Spinal cord (tissue), 10 donors: Measurements from ENCODE around the gene SPTBN5. TPM values are rescaled to one million over a fixed set of nuclear protein-coding genes. Genes with fewer than 3 reads are reported as not detected.

Source experiments
- DNase-seq, 6 donors: peaks; one replicate each; pipeline versions ENCODE4 v3.0.0 to v3.0.0-alpha.2; 2013 to 2015; ENCODE audit warnings: low spot score in 6 of 6, low read depth in 4 of 6
- H3K27ac ChIP-seq: one replicate; pipeline ENCODE4 v1.5.1; 2013; ENCODE audit warnings: low read depth, low read length, control low read depth
- H3K27me3 ChIP-seq: one replicate; pipeline ENCODE4 v1.6.1; 2013; ENCODE audit warnings: low read length; ENCODE audit not compliant: control insufficient read depth, insufficient read depth
- H3K36me3 ChIP-seq: one replicate; pipeline ENCODE4 v1.6.1; 2013; ENCODE audit warnings: low read length; ENCODE audit not compliant: control insufficient read depth, insufficient read depth
- H3K4me1 ChIP-seq: one replicate; pipeline ENCODE4 v1.6.1; 2013; ENCODE audit warnings: low read length; ENCODE audit not compliant: control insufficient read depth, insufficient read depth
- H3K4me3 ChIP-seq: one replicate; pipeline ENCODE4 v1.5.1; 2013; ENCODE audit warnings: low read depth, low read length, control low read depth
- H3K9me3 ChIP-seq: one replicate; pipeline ENCODE4 v1.6.1; 2013; ENCODE audit warnings: low read length; ENCODE audit not compliant: control insufficient read depth, insufficient read depth
- WGBS: methylation state at CpG from one replicate; pipeline ENCODE4 v1.1.5; 2013; ENCODE audit warnings: missing lambda C conversion rate; ENCODE audit not compliant: insufficient coverage; 5-methylcytosine and 5-hydroxymethylcytosine counted together
- polyA plus RNA-seq, 2 donors: library from polyadenylated mRNA; unstranded; fragments of 120-200 nt; gene quantifications; one replicate each; pipeline ENCODE4 v1.2.1, GENCODE V29; 2013; ENCODE audit not compliant: insufficient read length in 2 of 2
- total RNA-seq, 2 donors: library from RNA; depleted of rRNA in 1 of 2; stranded (reverse); fragments of 120-200 nt in 1 of 2; fragments of >200 nt in 1 of 2; gene quantifications; one replicate each; pipeline versions ENCODE4 v1.2.3 to v1.2.4, GENCODE V29; 2013 to 2014
- donor health status: healthy.

Gene SPTBN5
- total and polyA plus RNA-seq, 4 donors, result 0.69 to 4.2 (median 2.5) TPM

DNA sequence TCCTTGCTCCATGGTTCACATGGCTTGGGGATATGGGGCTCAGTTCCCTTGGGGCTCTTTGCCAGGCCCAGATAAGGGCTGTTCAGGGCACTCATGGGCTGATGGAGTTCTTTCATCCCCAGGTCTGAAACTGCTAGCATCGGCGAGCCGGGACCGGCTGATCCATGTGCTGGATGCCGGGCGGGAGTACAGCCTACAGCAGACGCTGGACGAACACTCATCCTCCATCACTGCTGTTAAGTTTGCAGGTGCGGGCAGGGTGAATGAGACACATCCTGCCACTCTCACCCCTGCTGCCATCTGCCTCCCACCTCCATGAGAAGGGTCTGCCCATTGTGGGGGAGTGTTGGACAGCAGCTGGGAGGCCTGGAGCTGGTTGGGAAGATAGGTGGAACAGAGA lies 77.1 kb downstream of the SPTBN5 start:
- no peak for DNase-seq
- 89% methylated on average over 8 of the region's 9 CpGs for WGBS
- H3K27ac ChIP-seq, result no peak overlapping the region
- H3K4me3 ChIP-seq, result no peak overlapping the region
- H3K27me3 ChIP-seq, result no peaks in the 10 kb centered on the region
- no peaks in the 10 kb centered on the region for H3K4me1 ChIP-seq
- H3K9me3 ChIP-seq, result no peaks in the 10 kb centered on the region
- H3K36me3 ChIP-seq, result peaks cover 88% of the 10 kb centered on the region

DNA sequence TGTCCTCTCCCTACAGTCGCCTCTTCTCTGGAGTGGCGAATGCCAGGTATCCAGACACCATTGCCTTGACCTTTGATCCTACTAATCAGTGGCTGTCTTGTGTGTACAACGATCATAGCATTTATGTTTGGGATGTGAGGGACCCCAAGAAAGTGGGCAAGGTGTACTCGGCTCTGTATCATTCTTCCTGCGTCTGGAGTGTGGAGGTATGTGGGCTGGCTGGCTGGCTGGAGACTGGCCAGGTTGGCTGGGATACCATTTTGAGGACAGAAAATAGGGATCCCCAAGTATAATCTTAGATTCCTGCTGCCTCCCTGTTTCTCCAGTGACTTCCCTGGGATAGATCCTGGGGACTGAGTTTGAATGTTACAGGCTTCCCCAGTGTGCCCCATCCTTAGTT lies 79.3 kb downstream of the SPTBN5 start:
- DNase-seq, result no peak
- no peak overlapping the region for H3K4me3 ChIP-seq
- 93% methylated on average over 5 of the region's 5 CpGs for WGBS
- H3K27ac ChIP-seq, result no peak overlapping the region
- no peaks in the 10 kb centered on the region for H3K9me3 ChIP-seq
- no peaks in the 10 kb centered on the region for H3K27me3 ChIP-seq
- H3K4me1 ChIP-seq, result peaks cover 9% of the 10 kb centered on the region
- H3K36me3 ChIP-seq, result peaks cover 84% of the 10 kb centered on the region

DNA sequence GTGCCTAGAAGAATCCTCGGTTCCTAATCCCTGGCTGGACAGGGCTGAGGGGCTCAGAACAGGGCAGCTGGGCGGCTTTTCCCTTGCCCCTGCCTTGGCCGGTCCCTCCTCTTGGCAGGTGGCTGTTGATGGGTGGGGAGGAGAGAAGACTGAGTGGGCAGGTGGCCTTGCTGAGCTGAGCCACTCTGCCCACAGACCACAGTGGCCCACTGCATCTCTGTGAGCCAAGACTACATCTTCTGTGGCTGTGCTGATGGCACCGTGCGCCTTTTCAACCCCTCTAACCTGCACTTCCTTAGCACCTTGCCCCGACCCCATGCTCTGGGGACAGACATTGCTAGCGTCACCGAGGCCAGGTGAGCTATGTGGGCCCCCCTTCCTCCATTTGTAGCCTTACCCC lies 80.4 kb downstream of the SPTBN5 start:
- Histone ChIP-seq H3K9me3 (no peaks in the 10 kb centered on the region), H3K4me1 (peaks cover 10% of the 10 kb centered on the region), H3K4me3 (no peak overlapping the region), H3K27ac (no peak overlapping the region), H3K27me3 (no peaks in the 10 kb centered on the region), H3K36me3 (peaks cover 76% of the 10 kb centered on the region)
- 94% methylated on average over 5 of the region's 8 CpGs for WGBS
- DNase-seq, result no peak

DNA sequence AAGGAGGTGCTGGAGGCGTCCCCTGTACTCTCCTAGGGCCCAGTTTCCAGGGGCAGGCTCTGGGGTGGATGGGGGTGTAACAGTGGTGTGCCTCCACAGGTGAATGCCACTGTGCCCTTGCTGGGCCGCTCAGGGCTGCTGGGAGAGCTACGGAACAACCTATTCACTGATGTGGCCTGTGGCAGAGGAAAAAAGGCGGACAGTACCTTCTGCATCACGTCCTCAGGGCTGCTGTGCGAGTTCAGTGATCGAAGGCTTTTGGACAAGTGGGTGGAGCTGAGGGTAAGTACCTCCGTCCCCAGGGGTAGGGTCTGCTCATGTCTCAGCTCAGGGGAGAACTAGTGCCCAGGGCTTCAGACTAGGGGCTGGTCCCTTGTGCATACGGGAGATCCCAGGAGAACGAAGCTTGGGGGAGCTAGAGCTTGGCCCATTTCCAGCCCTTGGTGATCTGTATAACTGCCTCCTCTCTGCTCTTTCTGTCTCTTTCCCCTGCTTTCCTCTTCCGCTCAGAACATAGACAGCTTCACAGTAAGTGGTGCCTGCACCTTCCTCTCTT lies 81.0 kb downstream of the SPTBN5 start:
- no peak overlapping the region for H3K4me3 ChIP-seq
- no peaks in the 10 kb centered on the region for H3K9me3 ChIP-seq
- H3K4me1 ChIP-seq, result peaks cover 10% of the 10 kb centered on the region
- H3K36me3 ChIP-seq, result peaks cover 71% of the 10 kb centered on the region
- no peak for DNase-seq
- no peak overlapping the region for H3K27ac ChIP-seq
- 94% methylated on average over 11 of the region's 11 CpGs for WGBS
- no peaks in the 10 kb centered on the region for H3K27me3 ChIP-seq

DNA sequence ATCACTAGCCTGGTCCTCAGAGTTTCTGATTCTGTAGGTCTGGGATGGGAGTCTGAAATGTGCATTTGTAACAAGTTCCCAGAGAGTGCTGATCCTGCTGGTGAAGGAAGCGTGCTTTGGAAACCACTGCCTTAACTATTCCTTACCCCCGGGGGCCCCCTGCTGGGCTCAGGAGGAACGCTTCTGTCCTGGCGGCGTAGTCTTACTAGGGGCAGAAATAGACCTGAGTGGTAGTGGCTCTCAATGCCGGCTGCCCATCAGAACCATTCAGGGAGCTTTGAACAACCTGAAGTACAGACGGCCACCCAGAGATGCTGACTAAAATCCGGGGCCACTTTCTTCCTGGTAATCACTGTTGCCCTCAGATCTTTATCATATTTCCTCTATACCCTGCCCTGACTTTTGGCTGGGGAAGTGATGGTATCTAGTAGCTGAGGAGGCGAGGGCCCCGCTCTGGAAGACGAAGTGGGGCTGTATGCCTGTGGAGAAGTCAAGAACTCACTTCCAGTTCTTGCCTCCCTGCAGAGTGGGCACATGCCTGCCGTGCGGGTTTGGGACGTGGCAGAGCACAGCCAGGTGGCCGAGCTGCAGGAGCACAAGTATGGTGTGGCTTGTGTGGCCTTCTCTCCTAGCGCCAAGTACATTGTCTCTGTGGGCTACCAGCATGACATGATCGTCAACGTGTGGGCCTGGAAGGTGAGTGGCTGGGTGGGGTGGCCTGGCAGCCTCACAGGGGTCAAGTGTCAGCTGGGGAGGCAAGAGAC lies 82.2 kb downstream of the SPTBN5 start:
- Histone ChIP-seq H3K27me3 (no peaks in the 10 kb centered on the region), H3K4me3 (no peak overlapping the region), H3K9me3 (no peaks in the 10 kb centered on the region), H3K27ac (no peak overlapping the region), H3K36me3 (peaks cover 58% of the 10 kb centered on the region), H3K4me1 (peaks cover 12% of the 10 kb centered on the region)
- 50% methylated on average over 11 of the region's 18 CpGs for WGBS
- DNase-seq, result peak in 5 of 6 donors; percentile 53 to 89 (median 66)

DNA sequence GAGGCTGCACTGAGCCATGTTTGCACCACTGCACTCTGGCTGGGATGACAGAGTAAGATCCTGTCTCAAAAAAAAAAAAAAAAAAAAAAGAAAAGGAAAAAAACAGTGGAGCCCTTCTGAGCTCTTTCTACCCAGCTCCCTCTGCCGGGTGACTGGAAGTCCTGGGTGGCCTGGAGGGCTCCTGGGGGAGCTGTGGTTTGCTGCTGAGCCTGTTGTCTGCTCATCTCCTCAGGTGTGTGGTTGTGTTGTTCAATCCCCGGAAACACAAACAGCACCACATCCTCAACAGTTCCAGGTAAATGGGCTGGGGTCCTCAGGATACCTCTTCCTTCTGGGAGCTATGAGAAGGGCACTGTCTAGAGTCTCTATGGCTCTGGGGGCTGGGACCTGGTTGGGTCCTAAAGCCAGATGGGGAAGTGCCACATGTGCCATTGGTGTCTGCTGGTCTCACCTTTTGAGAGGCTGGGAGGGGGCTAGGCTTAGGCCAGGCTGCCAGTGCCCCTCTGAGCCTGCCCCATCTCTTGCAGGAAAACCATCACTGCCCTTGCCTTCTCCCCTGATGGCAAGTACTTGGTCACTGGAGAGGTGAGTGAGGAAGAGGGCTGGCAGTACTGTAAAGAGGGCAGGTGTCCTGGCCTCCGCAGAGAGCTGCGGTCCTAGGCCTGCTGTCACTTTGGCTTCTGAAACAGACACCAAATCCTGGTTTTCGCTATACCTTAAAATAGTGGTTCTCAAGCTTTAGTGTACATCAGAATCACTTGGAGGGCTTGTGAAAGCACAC lies 83.0 kb downstream of the SPTBN5 start:
- H3K9me3 ChIP-seq, result no peaks in the 10 kb centered on the region
- no peak for DNase-seq
- H3K36me3 ChIP-seq, result peaks cover 58% of the 10 kb centered on the region
- no peak overlapping the region for H3K4me3 ChIP-seq
- H3K27ac ChIP-seq, result no peak overlapping the region
- WGBS, result 83% methylated on average over 1 of the region's 5 CpGs
- peaks cover 17% of the 10 kb centered on the region for H3K4me1 ChIP-seq
- no peaks in the 10 kb centered on the region for H3K27me3 ChIP-seq

DNA sequence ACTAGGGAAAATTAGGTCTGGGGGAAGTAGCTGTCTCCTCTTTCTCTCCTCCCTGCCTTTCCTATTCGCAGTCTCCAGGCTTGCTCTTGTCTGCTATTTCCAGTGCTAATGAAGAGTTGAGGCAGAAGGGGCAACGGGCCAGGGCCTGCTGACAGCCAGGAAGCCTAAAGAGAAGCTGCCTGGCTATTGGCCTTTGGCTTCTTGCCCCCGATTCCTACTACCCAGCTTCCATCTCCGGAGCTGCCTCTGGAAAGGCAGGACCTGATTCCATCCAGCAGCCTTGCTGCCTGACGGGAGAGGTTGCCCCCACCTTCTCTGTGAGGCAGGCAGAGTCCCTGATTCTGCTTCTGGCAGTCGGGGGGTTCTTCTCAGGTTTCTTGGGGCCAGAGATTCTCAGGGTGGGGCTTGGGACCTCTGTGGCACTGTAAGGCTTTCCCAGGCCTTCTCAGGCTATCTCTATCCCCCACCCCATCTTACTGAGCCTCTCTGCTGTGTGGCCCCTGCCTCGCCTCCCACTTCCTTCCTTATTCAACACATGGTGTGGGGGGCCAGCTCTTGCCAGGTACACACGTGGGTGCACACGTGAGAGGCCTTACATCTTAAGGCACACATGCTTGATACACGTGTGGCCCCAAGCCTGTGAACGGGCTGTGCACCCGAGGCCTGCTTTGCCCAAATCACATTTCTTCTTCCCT lies 84.2 kb downstream of the SPTBN5 start:
- peaks cover 23% of the 10 kb centered on the region for H3K4me1 ChIP-seq
- H3K9me3 ChIP-seq, result no peaks in the 10 kb centered on the region
- H3K4me3 ChIP-seq, result no peak overlapping the region
- H3K27me3 ChIP-seq, result no peaks in the 10 kb centered on the region
- 76% methylated on average over 7 of the region's 12 CpGs for WGBS
- peak in 1 of 6 donors; percentile 30 for DNase-seq
- H3K36me3 ChIP-seq, result peaks cover 49% of the 10 kb centered on the region
- no peak overlapping the region for H3K27ac ChIP-seq

DNA sequence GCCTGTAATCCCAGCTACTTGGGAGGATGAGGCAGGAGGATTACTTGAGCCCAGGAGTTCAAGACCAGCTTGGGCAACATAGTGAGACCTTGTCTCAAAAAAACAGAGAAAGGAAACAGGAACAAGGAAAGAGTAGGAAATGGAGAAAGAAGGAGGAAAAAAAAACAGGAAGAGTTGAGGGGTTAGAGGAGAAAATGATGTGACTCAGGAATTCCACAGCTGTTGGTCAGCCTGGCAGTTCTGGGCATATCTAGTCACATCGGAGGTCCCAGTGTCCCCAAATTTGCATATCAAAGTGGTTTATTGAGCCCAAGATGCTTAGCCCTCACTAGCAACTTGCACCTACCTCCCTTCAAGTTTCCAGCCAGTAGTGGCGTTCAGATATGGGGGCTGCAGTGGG lies 84.7 kb downstream of the SPTBN5 start:
- no peak overlapping the region for H3K27ac ChIP-seq

DNA sequence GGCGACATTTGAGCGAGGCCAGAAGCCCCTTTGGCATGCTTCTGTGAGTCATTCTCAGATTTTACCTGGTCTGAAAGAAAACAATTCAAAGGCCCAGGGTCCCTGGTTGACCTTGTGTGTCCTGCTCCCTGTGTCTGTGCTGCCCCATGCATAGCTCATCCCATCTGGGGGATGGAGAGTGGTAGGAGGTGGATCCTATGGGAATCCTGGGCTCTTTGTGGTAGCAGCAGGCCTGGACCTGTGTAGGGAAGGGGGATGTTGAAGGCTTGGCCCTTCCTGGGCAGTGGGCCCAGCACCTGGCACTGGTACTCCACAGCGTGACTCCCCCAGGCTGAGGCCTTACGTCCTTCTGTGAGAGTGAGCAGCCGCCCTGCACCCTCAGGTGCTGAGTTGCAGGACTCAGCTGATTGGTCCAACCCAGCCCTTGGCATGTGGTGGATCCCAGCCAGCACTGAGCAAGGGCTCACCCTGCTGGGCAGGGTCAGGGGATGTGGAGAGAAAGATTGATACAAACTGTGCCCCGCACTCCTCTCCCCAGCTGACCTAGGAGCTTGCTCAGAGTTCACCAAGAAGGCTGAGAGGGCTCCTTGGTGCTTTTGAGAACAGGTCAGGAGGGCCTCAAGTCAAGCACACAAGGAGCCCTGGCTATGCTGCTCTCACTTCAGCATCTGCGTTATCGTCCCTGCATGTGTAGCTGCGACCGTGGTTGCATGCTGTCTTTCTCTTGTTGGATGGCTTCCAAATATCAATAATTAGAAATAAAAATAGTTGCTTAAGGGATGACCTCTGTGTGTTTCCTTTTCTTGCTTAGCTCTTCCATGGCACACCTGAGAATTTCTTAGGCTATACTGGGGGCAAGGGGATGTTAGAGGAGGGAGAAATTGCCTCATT lies 87.3 kb downstream of the SPTBN5 start:
- Histone ChIP-seq H3K4me1 (peaks cover 28% of the 10 kb centered on the region), H3K4me3 (no peak overlapping the region), H3K9me3 (no peaks in the 10 kb centered on the region), H3K36me3 (peaks cover 26% of the 10 kb centered on the region), H3K27me3 (no peaks in the 10 kb centered on the region), H3K27ac (no peak overlapping the region)
- no peak for DNase-seq
- 76% methylated on average over 6 of the region's 10 CpGs for WGBS

More for the DNA sequence above, 84.7 kb downstream of the SPTBN5 start:
- Histone ChIP-seq H3K27me3 (no peaks in the 10 kb centered on the region), H3K9me3 (no peaks in the 10 kb centered on the region), H3K4me3 (no peak overlapping the region), H3K36me3 (peaks cover 49% of the 10 kb centered on the region), H3K4me1 (peaks cover 28% of the 10 kb centered on the region)
- no CpG with 5 or more reads among the region's 2 CpGs for WGBS
- DNase-seq, result no peak
